Measurements from ENCODE around the gene BARHL1.

Gene BARHL1

DNA sequence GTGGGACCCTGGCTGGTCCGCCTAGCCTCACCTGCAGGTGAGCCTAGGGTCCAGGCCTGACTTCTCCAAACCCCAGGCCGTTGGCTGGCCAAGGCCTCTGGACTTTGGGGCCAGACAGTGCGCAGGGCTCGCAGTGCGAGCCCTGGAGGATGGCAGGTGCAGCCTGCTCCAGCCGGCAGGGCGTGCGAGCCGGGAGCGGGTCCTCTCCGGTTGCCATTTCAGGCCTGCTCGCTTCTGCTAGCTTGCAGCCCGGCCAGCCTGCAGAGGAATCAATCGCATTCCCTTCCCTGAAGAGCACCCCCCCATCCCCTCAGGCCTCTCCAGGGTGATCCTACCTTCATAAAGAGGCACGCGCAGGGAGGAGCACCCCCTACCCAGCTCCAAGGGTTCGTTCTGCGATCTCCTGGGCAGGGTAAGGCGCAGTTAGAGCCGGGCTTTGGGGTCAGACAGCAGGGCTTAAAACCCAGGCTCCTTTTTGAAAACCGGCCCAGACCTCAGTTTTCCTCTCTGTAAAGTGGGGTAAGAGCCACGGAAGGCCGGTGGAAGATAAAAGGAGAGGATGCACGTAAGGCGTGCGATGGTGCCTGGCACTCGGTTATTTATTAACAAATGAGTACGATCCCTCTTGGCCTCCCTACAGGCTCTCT lies 6.2 kb downstream of the BARHL1 start:
- no peak for DNase-seq

DNA sequence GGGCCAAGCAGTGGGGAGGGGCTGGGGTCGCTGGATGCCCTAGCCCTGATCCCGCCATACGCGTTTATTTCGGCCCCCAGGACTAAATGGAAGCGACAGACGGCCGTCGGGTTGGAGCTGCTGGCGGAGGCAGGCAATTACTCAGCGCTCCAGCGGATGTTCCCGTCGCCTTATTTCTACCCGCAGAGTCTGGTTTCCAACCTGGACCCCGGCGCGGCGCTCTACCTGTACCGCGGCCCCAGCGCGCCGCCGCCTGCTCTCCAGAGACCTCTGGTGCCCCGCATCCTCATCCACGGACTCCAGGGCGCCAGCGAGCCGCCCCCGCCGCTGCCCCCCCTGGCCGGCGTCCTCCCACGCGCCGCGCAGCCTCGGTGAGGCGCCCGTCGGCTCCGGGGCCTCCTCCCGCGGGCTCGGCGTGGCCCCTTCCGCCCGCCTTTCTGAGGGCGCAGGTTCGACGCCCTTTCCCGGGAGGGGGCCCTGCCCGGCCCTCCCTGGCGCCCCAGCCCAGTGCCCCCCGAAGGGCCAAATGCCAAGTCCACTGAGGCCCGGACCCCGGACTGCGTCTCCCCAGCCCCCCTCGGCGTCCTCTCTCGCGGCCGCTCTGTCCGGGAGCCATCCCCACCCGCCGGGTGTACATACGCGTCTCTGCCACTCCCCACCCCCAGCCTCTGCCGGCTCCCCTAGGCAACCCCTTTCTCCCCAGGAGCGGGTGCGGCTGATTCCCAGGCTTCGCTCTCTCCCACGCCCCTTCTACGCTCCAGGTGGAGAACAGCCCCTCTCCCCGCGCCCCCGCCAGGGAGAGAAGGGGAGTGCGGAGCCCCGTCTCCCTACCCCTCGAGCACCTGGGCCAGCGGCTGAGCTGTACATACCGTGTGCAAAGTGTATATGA lies 7.0 kb downstream of the BARHL1 start:
- DNase-seq = no peak

DNA sequence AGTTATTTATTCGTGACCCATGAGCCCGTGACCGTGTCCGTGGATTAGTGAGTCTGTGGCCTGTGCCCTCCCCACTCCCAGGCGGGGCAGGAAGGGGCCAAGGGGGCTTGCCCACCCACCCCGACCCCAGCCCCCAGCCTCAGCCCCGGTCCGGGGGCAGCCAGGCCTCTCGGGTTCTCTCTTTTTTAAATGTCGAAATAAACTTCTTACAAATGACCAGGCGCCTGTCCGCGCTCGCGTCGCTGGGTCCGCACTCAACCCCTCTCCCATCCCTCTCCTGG lies 7.6 kb downstream of the BARHL1 start:
- DNase-seq = no peak

DNA sequence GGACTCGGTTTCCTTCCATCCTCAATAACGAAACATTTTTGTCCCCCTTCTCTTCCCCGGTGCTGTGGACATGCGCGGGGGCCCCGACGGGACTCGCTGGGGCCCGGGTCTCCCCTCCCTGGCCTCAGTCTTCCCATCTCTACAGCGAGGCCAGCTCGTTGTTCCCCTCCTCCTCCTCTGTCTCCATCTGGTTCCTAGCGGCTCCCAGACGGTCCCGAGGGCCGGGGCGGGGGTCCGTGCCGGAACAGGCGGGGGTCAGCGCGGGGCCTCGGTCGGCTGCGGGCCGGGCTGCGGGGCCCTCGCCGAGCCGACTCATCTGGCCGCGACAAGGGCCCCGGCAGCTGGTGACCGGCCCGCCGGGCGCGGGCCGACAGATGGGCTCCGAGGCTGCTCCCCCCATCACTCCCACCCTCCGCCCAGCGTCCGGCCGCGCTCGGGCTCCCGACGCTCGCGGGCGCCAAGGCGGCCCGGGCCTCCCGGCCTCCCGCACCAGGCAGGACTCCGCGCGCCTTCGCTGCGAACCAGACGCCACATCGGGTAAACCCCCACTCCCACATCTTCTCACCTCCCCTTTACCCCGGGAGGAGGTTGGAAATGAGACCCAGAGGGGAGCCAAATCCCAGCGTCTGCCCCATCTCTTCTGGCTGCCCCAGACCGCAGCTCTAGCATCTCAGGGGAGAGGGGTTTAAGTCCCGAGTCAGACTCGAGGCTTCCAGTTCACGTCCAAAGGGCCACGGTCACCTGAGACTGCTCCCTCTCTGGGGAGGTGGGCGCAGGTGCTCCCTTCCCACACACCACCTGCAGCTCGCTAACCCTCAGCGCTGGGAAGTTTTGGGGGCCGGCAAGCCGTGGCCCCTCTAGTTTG lies 8.1 kb downstream of the BARHL1 start:
- DNase-seq = no peak

DNA sequence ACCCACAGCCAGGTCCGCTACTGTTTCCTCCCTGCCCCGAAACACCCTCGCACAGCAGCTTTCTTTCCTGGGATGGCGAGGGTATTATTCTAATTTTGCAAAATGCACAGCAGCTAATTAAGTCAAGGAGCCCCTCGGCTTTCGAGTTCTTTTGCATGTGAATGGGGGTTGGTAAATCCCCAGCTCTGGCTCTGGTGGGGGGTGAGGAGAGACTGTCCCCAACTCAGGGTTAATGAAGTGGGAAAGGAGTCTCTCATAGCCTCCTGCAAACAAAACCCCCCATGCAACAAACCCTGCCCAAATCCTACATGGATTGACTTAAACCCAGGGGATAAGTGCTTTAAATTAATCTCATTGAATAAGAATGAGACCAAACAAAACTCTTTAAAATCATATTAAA lies 8.8 kb downstream of the BARHL1 start:
- DNase-seq = no peak

DNA sequence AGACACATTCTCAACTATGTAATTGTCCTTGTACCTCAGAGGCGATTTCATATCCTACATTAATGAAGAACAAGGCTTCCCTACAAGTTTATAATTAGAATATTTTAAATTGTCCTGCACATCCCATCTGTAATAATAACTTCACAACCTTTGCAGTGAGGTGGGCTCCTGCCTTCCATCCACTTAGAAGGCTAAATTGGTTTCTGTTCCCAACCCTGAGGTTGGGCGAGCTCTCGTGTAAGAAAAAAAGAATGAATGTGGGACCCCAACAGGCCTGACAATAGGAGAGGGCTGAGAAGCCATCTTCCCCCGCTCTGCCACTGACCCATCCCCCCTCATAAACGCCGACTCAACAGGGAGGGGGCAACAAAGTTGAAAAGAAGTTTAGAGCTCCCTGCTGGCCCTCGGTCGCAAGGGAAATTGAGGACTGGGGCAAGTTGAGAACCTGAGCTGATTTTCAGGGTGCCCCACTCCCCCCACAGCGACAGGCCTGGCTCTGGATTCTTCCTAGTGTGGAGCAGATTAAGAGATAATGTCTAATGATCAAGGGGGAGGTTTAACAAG lies 9.4 kb downstream of the BARHL1 start:
- no peak for DNase-seq

DNA sequence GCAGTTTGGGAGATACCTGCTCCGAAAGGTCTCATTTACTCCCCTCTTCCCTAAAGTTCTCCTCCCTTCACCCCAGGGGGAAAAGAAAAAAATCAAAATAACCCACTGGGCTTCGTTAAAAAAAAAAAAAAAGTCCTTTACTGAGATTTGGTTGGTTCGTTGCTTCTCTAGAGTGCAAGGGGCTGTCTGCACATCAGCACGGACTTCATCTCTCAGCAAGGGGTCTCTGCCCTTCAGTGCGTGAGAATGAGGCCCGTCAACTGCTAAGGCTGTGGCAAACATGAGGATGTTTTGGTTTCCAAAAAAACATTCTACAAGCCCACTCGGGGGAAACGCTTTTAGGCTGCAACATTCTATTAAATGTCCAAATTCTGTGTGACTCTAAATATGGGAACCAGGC lies 10.0 kb downstream of the BARHL1 start:
- DNase-seq = no peak

DNA sequence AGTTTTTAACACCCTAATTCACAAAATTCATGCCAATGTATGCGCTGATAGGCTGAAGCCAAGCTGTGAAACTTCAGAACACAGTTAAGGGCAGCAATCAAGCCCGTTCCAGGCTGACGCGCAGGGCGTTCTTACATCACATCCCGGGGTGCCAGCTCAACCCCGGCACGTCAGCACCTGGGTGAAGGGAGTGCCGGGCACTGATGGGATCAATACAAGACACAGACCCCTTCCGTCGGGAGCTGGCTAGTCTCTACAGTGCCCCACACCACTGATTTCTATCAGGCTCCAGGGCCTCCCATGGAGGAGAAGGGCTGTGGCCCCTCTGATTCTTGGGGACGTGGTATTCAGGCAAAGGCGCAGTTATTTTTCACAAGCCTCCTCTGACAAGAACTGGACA lies 12.0 kb downstream of the BARHL1 start:
- no peak for DNase-seq

DNA sequence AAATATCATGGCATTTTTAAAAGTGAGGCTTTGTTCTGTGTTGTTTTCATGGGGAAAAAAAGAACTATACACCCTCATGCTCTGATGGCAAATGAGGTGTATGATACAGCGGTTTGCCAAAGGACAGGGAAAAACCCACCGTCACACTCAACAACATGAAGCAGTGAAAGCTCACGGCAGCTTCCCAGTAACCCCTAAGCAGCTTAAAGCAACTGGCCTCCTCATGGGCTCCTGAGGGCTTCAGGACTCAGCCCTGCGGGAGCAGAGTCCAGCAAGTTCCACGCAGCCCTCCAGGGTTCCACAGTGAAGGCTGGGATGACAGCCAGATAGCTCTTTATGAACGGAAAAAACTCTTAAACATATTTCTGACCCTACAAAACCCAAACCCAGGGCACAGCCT lies 12.9 kb downstream of the BARHL1 start:
- DNase-seq = no peak

DNA sequence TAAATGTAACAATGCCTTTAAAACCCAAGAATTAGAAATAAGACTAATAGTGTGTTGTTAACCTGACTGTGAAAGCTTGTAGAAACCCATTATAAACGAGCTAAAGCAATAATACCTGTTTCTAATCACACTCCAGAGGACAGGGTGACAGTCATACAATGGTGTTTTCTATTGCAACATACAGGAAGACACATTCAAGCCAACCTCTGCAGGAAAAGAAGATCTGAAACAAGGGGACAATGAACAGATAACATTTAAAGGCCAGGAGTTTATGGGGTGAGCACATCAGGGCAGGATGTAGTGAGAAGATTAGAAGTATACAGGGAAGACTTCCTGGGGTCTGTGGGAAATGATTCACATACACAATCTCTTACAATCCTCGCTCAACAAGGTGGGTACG lies 13.8 kb downstream of the BARHL1 start:
- DNase-seq = no peak

DNA sequence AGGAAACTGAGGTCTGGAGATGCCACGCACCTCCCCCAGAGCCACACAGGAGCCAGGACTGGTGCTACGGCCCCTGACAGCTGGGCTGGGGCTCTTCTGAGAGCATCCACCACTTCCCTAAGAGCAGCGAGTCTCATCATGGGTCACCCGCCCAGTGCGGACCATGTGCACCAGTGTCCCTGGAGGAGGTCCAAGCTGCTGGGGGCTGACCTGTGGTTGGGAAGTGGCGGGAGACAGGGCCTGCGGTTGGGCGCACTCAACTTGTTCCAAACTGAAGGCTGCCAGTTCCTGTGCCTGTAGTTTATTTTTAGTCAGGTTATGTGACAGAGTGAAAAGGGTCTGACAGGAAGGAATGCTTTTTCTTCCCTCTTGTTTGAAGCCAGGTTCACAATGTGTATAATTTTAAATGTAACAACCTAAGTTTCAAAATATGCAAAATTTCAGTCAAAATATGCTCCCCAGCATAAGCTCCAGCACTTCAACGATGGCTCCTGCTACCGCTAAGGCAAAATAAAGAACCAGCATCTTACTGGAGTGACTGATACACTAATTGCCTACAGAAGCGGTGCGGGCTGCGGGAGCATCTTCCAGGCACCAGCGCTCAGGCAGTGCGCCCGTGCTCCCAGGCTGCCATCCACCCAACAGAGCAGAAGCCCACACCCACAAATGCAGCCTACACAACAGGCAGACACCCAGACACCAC lies 14.8 kb downstream of the BARHL1 start:
- no peak for DNase-seq

DNA sequence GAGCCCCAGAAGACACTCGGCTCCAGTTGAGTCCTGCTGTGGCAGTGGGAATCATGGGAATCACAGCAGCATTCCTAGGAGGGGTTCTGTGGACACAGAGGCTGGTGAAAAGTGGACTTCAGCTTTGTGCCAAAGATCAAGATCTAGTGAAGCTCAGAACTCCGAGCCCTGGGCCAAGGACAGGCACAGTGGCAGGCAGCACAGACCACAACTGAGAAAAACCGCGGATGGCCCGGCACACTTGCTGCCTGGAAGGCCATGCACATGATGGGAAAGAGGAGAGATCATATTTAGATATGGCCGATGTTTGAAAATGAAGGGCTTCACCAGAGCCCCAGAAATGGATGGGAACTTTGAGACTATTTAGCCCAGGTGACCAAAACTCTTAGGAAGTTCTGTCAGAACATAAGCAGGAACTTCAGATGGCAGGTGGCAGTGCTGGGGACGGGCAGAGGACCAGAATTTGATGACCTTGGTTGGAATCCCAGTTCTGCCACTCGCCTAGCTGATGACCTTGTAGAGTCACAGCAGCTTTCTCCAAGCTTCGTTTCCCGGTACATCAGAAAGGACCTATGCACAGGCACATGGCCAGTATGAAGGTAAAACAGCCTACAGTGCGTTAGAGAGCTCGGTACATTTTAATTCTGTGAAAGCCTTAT lies 18.0 kb downstream of the BARHL1 start:
- DNase-seq = no peak

DNA sequence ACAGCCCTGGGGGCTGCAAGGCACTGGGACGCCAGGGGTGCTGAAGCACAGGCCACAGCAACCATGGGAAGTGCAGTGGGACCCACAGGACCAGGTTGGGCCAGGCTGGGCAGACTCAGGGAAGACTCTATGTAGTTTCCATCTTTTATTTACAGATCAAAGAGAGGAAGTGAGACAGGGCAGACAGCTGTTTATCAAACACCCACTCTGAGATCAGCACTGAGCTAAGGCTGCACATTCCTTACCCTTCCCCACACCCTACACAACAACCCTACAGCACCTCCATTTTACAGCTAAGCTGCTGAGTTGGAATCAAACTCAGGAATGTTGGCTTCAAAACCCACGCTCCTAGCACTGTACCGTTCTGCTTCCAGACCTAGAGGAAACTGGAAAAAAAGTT lies 19.8 kb downstream of the BARHL1 start:
- no peak for DNase-seq

DNA sequence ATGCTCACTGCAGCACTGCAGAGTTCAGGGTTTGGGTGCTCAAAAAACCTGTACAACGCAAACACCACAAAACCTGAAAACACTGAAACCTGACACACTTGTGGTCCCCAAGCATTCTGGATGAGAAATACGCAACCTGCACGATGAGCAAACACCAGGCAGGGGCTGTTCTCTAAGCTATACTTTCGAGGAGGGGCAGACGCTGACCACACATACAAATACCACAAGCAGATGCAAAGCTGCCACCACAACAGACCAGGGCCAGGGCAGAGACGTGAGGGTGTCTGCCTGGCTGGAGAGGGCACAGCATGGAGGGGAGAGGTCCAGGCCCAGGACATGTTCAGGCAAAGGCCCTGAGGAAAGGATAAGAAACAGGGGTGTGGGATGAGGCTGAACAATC lies 23.0 kb downstream of the BARHL1 start:
- DNase-seq = no peak

DNA sequence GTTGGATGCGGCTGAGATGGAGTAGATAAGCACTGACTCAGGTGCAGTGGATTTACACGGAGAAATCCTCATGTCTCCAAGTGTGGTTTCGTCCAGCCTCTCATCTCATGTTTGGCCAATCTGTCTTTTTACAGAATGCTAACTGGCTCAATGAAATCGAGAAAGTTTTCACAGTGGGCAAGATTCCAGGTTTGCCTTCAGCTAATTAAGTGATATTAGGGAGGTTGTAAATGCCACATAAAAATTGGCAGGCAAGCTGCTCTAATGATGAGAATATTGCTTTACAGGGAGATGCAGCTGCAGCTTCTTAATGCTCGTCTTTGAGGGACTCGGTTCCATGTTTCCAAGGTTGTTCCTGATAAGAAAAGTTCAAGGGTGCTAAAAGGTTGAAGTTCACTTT lies 23.7 kb downstream of the BARHL1 start:
- DNase-seq = no peak

DNA sequence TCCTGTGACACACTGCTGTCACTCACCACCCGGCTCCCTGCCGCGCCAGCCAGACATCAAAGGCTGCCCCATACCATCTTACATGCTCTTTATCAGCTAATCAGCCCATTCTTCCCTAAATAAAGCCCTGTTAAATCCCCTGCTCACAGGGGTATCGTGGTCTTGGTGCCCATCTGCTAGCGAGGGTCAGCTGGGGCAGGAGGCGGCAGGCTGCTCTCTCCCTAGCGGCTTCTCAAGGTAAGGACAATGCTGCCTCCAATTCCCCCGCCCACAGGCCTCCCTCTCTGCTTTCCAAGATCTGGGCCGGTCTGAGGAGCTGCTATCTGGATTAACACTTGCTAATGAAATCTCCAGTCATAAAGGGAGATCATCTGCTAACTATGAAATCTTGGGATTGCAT lies 26.8 kb downstream of the BARHL1 start:
- DNase-seq = no peak

DNA sequence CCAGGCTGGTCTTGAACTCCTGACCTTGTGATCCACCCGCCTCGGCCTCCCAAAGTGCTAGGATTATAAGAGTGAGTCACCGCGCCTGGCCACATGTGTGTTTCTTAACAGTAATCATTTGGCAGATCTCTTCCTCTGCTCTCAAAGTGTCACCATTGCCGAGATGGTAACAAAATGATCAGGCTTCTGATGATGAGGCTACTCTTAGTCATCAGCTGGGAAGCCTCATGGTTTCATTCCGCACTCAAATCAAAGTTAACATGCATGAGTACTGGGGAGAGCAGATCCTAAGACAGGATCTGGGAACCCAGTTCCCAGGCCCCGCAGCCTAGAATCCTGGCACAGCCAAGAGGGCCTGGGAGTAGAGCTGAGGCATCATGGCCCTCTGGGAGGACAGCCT lies 27.4 kb downstream of the BARHL1 start:
- DNase-seq = no peak

DNA sequence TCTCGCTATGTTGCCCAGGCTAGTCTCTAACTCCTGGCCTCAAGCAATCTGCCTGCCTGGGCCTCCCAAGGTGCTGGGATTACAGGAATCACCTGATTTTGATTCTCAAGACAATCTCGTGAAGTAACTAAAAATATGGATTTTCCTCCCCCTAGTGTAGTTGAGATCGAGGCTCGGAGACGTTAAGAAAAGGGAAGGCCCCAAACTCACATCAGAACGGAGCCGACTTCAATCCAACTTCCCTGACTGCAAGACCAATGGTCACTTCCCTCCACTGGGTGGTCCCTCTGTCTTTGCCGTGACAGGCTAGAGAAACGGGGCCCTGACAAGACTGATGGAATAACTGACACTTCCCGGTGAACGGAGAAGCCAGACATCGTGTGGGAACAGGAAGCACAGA lies 28.3 kb downstream of the BARHL1 start:
- no peak for DNase-seq

DNA sequence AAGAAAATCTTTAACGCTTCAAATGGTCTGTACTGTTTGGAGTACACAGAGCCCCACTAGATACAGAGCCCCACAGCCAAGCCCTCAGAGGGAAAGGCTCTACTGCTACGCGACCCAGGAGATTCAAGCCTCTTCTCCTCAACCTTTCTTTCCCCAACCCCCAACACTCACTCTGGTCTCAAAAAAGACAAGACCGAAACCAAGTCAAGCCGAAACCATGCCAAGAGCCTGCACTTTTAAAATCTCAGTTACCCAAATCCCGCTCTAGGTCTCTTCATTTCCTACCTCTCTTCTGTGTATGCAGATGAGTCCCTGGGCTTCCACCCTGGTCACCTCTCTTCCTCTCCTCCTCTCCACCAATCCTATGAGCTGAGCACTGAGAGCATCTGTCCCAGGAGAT lies 31.9 kb downstream of the BARHL1 start:
- DNase-seq = no peak

DNA sequence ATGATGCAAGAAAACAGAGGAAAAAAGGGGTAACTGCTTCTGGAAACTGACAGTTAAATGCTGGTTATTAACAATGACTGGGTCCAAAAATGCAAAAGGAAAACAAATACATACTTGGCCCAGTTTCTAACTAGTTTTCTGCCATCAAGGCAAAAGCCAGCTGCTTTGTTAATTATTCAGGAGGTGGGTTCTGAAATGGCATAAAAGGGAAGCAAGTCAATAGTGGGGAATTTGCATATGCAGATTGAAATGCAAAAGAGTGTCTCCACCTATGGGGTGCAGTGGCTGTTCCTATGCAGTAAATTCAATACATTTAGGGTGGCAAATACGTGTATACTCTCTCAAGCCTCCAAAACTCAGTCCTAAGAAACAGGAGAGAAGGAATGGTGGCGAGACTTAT lies 33.4 kb downstream of the BARHL1 start:
- DNase-seq = no peak

DNA sequence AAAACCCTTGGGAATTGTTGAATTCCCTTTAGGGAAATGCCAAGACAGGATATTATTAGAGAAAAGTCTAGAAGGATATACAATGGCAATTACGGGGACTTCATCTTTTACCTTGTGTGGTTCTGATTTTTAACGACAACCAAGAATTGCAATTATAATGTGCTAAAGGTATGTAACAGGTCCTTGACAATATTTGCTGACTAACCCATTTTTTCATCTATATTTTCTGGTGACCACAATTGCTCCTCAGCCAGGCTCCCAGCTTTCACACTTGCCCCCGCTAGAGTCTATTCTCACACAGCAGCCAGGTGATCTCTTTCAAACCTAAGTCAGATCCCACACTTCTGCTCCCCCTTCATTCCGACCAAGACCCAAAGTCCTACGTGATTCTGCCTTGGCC lies 34.3 kb downstream of the BARHL1 start:
- no peak for DNase-seq

DNA sequence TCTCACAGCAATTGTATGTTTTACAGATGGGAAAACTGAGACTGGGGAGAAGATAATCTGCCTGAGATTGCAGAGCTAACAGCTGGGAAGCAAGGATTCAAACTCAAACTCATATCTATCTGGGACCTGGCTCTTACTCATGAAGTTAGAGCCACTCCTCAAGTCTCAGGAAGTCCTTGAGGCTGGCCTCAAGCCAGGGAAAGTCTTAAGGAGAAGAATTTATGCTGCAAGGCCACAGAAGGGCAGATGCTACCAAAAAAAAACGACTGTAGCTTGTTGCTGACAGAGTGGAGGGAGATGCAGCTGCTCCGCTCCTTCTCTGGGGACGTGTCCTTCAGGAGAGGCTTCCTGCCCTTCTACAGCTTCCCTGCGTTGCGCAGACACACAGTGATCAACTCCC lies 39.8 kb downstream of the BARHL1 start:
- DNase-seq = no peak
